PC-9 (cell line): ENCODE data around the gene ZNF468. TPM values are rescaled to one million over a fixed set of nuclear protein-coding genes. Genes with fewer than 3 reads are reported as not detected.
"Not testable (repeated sequence)": the region's sequence is repeated elsewhere in the genome, so short reads cannot be mapped to it uniquely, and the experiment has no call there.

Source experiments
- BruUV-seq: library from RNA; stranded (reverse); fragments of 400-500 nt; replicated peaks from 2 replicates; lab custom pipeline; 2021; lab: Mats Ljungman, UMichigan
- CTCF ChIA-PET: fragments of 300-600 bp; sonication (Branson Sonifier 250); formaldehyde crosslinking; loops from one replicate; lab custom pipeline; 2022; ENCODE audit warnings: antibody characterized with exemption; lab: Charles Lee
- POLR2A ChIA-PET: fragments of 300-600 bp; sonication (Branson Sonifier 250); formaldehyde crosslinking; loops from one replicate; lab custom pipeline; 2022; ENCODE audit warnings: antibody characterized with exemption; ENCODE audit not compliant: unreplicated experiment; lab: Charles Lee
- DNase-seq, 2 experiments: peaks; one replicate each; pipeline versions ENCODE4 v3.0.0 to v3.0.0-alpha.2; 2015 to 2022; ENCODE audit warnings: mixed read lengths in 1 of 2
- H2AFZ ChIP-seq: fragments of 200-600 bp; sonication (generic); 2 replicates; pipeline ENCODE4 v1.8.1; 2017; ENCODE audit warnings: antibody characterized with exemption
- H3F3A ChIP-seq: fragments of 200-600 bp; sonication (generic); 2 replicates; pipeline ENCODE4 v1.8.1; 2017; ENCODE audit warnings: antibody characterized with exemption, mild to moderate bottlenecking, low read depth; ENCODE audit not compliant: insufficient read depth
- H3K27ac ChIP-seq: fragments of 200-600 bp; sonication (generic); 2 replicates; pipeline ENCODE4 v1.6.1; 2016; ENCODE audit warnings: mixed run types
- H3K27me3 ChIP-seq: fragments of 200-600 bp; sonication (generic); 2 replicates; pipeline ENCODE4 v1.6.1; 2016; ENCODE audit warnings: low read depth, mixed run types; ENCODE audit not compliant: insufficient read depth
- H3K36me3 ChIP-seq: fragments of 200-600 bp; sonication (generic); 2 replicates; pipeline ENCODE4 v1.6.1; 2016; ENCODE audit warnings: low read depth, mixed run types
- H3K4me1 ChIP-seq: fragments of 200-600 bp; sonication (generic); replicated peaks from 2 replicates; pipeline ENCODE4 v1.6.1; 2016; ENCODE audit warnings: mixed run types; ENCODE audit not compliant: insufficient read depth
- H3K4me2 ChIP-seq: fragments of 200-600 bp; sonication (generic); 2 replicates; pipeline ENCODE4 v1.6.1; 2017; ENCODE audit warnings: mixed run types
- H3K4me3 ChIP-seq: fragments of 200-600 bp; sonication (generic); 2 replicates; pipeline ENCODE4 v1.6.1; 2016; ENCODE audit warnings: mixed run types
- H3K79me2 ChIP-seq: fragments of 200-600 bp; sonication (generic); 2 replicates; pipeline ENCODE4 v1.6.1; 2017; ENCODE audit warnings: low read depth, mixed run types
- H3K9me2 ChIP-seq: fragments of 200-600 bp; sonication (generic); 2 replicates; pipeline ENCODE4 v1.8.1; 2017; ENCODE audit warnings: mild to moderate bottlenecking; ENCODE audit not compliant: insufficient read depth
- H3K9me3 ChIP-seq: fragments of 200-600 bp; sonication (generic); 2 replicates; pipeline ENCODE4 v1.8.1; 2016; ENCODE audit warnings: low read depth; ENCODE audit not compliant: insufficient read depth
- H4K20me1 ChIP-seq: fragments of 200-600 bp; sonication (generic); 2 replicates; pipeline ENCODE4 v1.8.1; 2017; ENCODE audit not compliant: insufficient read depth
- CTCF ChIP-seq: fragments of 200-600 bp; sonication (generic); conservative IDR thresholded peaks from 2 replicates; pipeline ENCODE4 v1.6.1; 2017; ENCODE audit warnings: mixed run types, antibody characterized with exemption, mild to moderate bottlenecking, moderate library complexity
- EZH2 ChIP-seq: fragments of 200-600 bp; sonication (generic); IDR thresholded peaks from 2 replicates; pipeline ENCODE4 v1.8.0; 2017; ENCODE audit warnings: antibody characterized with exemption, low read depth
- intact Hi-C: fragments of 100-400 bp; cut with micrococcal nuclease; formaldehyde crosslinking; loops from one replicate; pipeline ENCODE4 v1.10.0; 2022; ENCODE audit not compliant: unreplicated experiment
- total RNA-seq: library from RNA; stranded (reverse); gene quantifications from 2 replicates; pipeline ENCODE4 v1.2.3, GENCODE V29; 2021

ZNF468 gene
- total RNA-seq, 1 experiment from 2014 or later, result 29.0 TPM

- Histone ChIP-seq H3K27me3 (no peaks in the 10 kb centered on the region), H3K9me3 (peaks cover 89% of the 10 kb centered on the region), H3K4me1 (no peaks in the 10 kb centered on the region), H3K36me3 (peaks cover 70% of the 10 kb centered on the region), H3F3A (no peaks in the 10 kb centered on the region), H3K27ac (no peak overlapping the region), H3K4me3 (0 out of 2 replicates have a peak overlapping the region, but pooled peaks have one; percentile 16), H3K9me2 (no peaks in the 10 kb centered on the region), H2AFZ (no peak overlapping the region), H4K20me1 (no peaks in the 10 kb centered on the region), H3K79me2 (no peaks in the 10 kb centered on the region), H3K4me2 (no peak overlapping the region)
- intact Hi-C loops, result no loop called here
- TF ChIP-seq CTCF, result no peak
- TF ChIP-seq EZH2, result no peak
- BruUV-seq, result no TSS peak
- ChIA-PET POLR2A (no interaction called here), CTCF (no interaction called here)
- DNase-seq, result no peak
These were observed 23.5 kb upstream of the ZNF468 start for GRCh38 chr19:52880895-52881389.

- CTCF ChIA-PET, H3K79me2 ChIP-seq, intact Hi-C loops, H3K36me3 ChIP-seq, DNase-seq, POLR2A ChIA-PET, BruUV-seq, H3F3A ChIP-seq, H2AFZ ChIP-seq, H3K27ac ChIP-seq, H4K20me1 ChIP-seq, H3K27me3 ChIP-seq, H3K4me2 ChIP-seq, H3K9me2 ChIP-seq, H3K4me3 ChIP-seq, H3K4me1 ChIP-seq: not testable (repeated sequence)
- H3K9me3 ChIP-seq, result peaks cover 26% of the 10 kb centered on the region
These were observed 15.6 kb upstream of the ZNF468 start for GRCh38 chr19:52872996-52873395.

GRCh38 chr19:52871466-52871865, 14.0 kb upstream of the ZNF468 start:
- no peaks in the 10 kb centered on the region for H3K79me2 ChIP-seq
- intact Hi-C loops, result no loop called here

GRCh38 chr19:52868031-52868430, 10.6 kb upstream of the ZNF468 start:
- H3K27me3 ChIP-seq, H3K4me3 ChIP-seq, H3F3A ChIP-seq, H2AFZ ChIP-seq, H3K27ac ChIP-seq, H3K9me2 ChIP-seq, H3K36me3 ChIP-seq, DNase-seq, intact Hi-C loops, H3K4me2 ChIP-seq, POLR2A ChIA-PET, H4K20me1 ChIP-seq, CTCF ChIA-PET, H3K4me1 ChIP-seq, BruUV-seq, H3K79me2 ChIP-seq: not testable (repeated sequence)
- peaks cover 24% of the 10 kb centered on the region for H3K9me3 ChIP-seq

More at GRCh38 chr19:52871466-52871865, 14.0 kb upstream of the ZNF468 start:
- no peaks in the 10 kb centered on the region for H3K27me3 ChIP-seq
- BruUV-seq, result no TSS peak
- no peaks in the 10 kb centered on the region for H3K9me2 ChIP-seq
- no peak overlapping the region for H2AFZ ChIP-seq
- H3F3A ChIP-seq, result no peaks in the 10 kb centered on the region
- H3K27ac ChIP-seq, result no peak overlapping the region
- no peak overlapping the region for H3K4me3 ChIP-seq
- peaks cover 15% of the 10 kb centered on the region for H3K9me3 ChIP-seq
- no peaks in the 10 kb centered on the region for H4K20me1 ChIP-seq
- POLR2A ChIA-PET, result interaction anchor here (0.6 kb wide), 1 partner anchor 91 kb away, joined by 3 read pairs; the partner anchor contains the start of gene ZNF816
- H3K36me3 ChIP-seq, result no peaks in the 10 kb centered on the region
- no peaks in the 10 kb centered on the region for H3K4me1 ChIP-seq
- no peak overlapping the region for H3K4me2 ChIP-seq
- no peak for DNase-seq
- TF ChIP-seq EZH2 (no peak), CTCF (no peak)
- CTCF ChIA-PET, result no interaction called here

- peak in 1 of 2 experiments; percentile 6 for DNase-seq
- H4K20me1 ChIP-seq, H3K4me1 ChIP-seq, H3K27me3 ChIP-seq, CTCF ChIA-PET, H3K9me2 ChIP-seq, H3K79me2 ChIP-seq, POLR2A ChIA-PET, H3F3A ChIP-seq: not testable (repeated sequence)
- peak overlapping the region; percentile 44 for H3K27ac ChIP-seq
- peak overlapping the region; percentile 86 for H2AFZ ChIP-seq
- intact Hi-C loops, result loop anchor here (2.0 to 5.0 kb wide), 2 partner anchors 41 to 86 kb away; partner anchors contain the start of gene ZNF320
- H3K36me3 ChIP-seq, result peaks cover 32% of the 10 kb centered on the region
- peak overlapping the region; percentile 96 for H3K4me2 ChIP-seq
- peaks cover 36% of the 10 kb centered on the region for H3K9me3 ChIP-seq
- peak overlapping the region; percentile 94 for H3K4me3 ChIP-seq
- TSS peak; percentile 78 for BruUV-seq
These were observed 660 bp downstream of the ZNF468 start for GRCh38 chr19:52856540-52857377.
